ENCODE data around the gene HNF4A.
"Not testable (repeated sequence)": the region's sequence is repeated elsewhere in the genome, so short reads cannot be mapped to it uniquely, and the experiment has no call there.

Gene HNF4A

GRCh38 chr20:44447827-44448419 is 92.4 kb downstream of the HNF4A start:
- no peak for DNase-seq

DNA sequence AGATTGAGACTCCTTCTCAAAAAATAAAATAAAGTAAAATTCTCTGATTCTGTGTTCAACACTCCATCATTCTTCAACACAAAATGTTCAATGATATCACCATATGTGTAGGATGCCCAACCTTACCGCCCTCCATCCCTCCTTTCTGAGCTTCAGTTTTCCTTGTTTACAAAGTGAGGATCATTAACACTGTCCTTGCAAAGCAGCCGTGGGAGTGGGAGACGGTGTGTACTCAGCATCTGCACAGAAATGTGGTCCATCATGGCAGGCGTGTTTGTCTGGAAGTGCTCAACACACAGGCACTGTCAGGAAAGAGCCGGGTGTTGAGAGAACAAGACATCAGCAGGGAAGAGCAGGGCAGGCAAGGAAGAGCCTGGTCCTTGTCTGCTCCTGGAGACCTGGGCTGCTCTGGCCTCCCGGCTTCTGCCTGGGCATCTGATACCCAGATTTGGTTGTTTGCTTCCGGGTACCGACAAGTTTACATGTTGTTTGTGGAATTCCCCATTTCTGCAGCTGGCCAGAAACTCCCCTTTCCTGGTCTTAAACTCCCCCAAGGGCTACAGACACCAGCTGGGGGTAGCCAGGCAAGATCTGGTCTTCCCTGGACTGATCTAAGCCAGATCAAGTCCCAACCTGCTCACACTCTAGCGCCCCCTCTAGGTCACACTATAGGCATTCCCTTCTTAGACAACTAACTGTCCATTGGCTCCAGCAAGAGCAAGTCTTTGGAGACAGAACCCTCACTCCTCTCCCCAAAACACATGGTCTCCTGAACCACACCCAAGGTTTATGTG is 93.5 kb downstream of the HNF4A start:
- DNase-seq: no peak

GRCh38 chr20:44449864-44450263 is 94.4 kb downstream of the HNF4A start:
- no peak for DNase-seq

GRCh38 chr20:44450281-44450889 is 94.9 kb downstream of the HNF4A start:
- no peak for DNase-seq

GRCh38 chr20:44450903-44451450 is 95.5 kb downstream of the HNF4A start:
- DNase-seq: no peak

- DNase-seq: no peak
Observed at GRCh38 chr20:44454306-44454963, 98.9 kb downstream of the HNF4A start.

DNA sequence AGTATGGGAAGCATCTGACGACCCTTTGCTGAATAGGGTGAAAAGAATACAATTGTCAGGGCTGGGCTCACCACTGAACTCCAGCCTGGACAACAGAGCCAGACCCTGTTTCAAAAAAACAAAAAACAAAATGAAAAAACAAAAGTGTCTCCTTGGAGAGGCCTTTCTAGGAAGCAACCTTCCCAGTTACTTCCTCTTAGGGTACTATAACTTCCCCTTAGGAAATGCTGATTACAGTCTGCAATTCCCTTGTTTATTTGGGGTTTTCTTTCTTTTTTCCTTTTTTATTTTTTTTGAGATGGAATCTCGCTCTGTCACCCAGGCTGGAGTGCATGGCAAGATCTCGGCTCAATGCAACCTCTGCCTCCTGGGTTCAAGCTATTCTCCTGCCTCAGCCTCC is 99.6 kb downstream of the HNF4A start:
- no peak for DNase-seq

- DNase-seq: no peak
Observed at GRCh38 chr20:44456611-44457010, 101.1 kb downstream of the HNF4A start.

GRCh38 chr20:44457016-44457415 is 101.5 kb downstream of the HNF4A start:
- DNase-seq: no peak

GRCh38 chr20:44459271-44459670 is 103.8 kb downstream of the HNF4A start:
- no peak for DNase-seq

DNA sequence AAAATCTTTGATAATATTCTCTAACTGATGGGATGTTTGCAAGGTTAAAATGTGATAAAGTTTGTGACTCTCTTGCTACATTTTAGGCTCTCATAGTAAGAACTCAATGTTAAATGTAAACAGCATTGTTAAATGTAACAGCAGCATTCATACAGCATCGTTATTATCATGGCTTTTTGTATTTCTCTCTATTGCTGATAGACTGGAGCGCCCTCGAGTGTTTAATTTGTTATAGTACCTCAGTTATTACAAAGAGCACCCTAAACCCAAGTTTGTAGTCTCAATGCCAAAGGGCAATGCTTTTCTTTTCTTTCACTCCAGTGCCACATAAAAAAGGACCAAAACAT is 105.3 kb downstream of the HNF4A start:
- DNase-seq: no peak

DNA sequence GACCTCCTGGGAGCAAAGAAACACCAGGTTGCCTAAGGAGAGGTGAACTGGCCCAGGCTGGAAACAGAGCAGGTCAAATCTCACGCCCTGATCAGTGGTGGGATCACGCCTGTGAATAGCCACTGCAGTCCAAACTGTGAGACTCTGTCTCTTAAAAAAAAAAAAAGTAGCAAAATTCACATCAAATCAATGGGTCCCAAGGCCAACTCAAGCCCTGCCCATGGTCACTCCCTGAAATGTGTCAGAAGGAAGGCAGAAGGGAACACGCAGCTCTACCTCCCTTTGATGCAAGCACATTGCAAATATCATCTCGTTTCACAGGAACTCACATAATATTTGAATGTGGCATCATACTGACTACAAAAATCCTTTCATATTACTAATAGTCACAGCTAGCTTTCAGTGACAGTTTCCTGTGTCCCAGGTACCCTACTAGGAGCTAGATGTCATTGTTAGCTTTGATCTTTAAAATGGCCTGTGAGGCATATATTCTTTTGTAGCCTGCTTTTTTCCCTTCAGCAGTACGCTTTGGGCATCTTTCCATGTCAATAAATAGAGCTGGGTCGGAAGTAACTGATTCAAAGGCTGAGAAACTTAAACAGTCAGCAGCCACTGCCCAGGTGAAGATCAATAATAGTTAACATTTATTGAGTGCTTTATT is 105.8 kb downstream of the HNF4A start:
- no peak for DNase-seq

DNA sequence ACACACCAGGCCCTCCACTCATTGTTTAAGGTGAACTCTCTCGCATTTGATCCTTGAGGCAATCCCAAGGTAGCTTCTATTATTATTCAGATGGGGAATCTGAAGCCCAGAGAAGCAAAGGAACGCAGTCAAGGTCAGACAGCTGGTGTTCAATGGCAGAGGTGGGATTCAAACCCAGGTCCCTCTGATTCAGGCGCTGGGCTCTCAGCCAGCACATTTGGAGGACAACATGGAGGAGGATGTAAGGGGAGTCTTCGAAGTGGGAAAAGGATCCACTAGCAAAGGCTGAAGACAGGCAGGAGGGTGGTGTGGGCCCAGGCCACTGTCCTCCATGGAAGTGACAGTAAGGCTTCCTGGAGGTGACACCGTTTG is 106.3 kb downstream of the HNF4A start:
- no peak for DNase-seq

DNA sequence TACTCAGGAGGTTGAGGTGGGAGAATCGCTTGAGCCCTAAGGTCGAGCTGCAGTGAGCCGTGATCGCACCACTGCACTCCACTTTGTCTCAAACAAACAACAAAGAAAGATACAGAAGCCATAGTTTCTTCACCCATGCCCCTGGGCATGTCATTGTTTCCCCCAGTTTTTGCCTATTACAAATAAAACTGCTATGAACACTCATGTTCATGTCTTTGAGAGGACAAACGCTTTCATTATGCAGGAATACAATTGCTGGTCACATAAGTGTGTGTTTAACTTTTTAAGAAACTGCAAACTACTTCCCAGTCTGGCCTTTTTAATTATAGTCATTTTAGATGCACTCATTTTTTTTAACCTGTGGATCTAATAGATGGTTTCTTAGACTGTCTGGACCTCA is 108.0 kb downstream of the HNF4A start:
- DNase-seq: no peak

GRCh38 chr20:44464514-44464913 is 109.0 kb downstream of the HNF4A start:
- no peak for DNase-seq

- no peak for DNase-seq
Observed at GRCh38 chr20:44465001-44465560, 109.6 kb downstream of the HNF4A start.

DNA sequence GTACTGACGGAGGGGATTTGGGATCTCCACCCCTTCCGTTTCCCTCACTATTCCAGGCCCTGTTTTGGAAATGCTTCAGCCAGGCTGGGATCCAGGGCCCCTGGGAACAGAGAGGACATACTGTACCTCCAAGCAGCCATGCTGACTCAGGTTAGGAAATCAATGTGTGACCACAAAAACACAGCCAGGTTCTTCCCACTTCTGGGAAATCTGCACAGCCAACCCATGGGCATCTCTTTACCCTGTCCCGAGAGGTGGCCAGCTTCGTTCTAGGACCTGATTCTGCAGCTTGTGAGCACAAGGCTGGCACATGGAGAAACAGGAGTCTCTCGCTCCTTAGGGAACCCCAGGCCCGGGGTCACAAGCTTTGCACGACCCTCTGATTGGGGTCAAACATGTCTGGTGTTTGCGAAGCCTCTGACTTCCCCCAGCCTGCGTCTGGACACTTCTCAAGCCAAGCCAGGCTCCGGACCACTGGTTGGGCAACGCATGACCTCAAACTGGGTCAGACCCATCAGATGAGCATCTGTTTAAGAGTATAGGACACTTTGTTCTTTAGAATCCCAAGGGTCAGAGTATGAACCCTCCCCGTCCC is 111.9 kb downstream of the HNF4A start:
- DNase-seq: no peak

GRCh38 chr20:44468044-44468782 is 112.7 kb downstream of the HNF4A start:
- no peak for DNase-seq

DNA sequence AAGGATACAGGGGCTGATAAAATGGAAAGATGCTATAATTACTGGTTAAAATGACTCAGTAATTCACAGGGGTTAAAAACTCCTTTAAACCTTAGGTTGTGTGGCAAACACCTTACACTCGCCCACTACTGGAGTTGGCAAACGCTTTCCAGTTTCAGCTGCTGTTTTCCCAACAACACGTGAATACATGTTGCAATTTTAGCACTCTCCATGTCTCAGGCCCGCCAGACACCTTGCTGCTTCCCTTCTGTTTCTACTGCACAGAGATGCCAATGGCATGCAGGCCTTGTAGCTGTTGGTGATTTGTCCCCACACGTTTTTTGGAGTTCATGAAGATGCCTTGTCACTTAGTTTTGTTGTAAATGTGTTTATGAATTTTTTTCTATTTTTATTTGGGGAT is 114.8 kb downstream of the HNF4A start:
- no peak for DNase-seq

DNA sequence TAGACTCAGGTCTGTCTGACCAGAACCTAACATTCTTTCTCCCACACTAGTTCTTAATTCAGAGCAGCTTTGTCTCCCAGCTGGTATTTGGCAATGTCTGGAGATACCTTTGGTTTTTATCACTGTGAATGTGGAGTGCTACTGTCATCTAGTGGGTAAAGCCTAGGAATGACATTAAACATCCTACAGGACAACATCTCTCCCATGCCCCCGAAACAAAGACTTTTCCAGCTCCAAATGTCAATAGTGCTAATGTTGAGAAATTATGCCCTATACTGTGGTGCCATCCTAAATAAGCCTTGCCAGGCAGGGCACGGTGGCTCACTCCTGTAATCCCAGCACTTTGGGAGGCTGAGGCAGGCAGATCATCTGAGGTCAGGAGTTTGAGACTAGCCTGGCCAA is 116.0 kb downstream of the HNF4A start:
- DNase-seq: no peak

GRCh38 chr20:44472283-44472682 is 116.8 kb downstream of the HNF4A start:
- DNase-seq: not testable (repeated sequence)

GRCh38 chr20:44475372-44475693 is 119.8 kb downstream of the HNF4A start:
- DNase-seq: no peak
